Testis (tissue), 3 donors: ENCODE data around the gene FOXK2. TPM values are rescaled to one million over a fixed set of nuclear protein-coding genes. Genes with fewer than 3 reads are reported as not detected.

Experiments
- DNase-seq: peaks from one replicate; pipeline ENCODE4 v3.0.0-alpha.2; 2019
- H3K27ac ChIP-seq, 2 donors: fragments of 200-600 bp; sonication (generic); one replicate each; pipeline ENCODE4 v1.5.1; 2019
- H3K27me3 ChIP-seq: fragments of 200-600 bp; sonication (generic); one replicate; pipeline ENCODE4 v1.5.1; 2019
- H3K36me3 ChIP-seq: fragments of 200-600 bp; sonication (generic); one replicate; pipeline ENCODE4 v1.5.1; 2017; ENCODE audit warnings: low read depth; ENCODE audit errors: missing control alignments
- H3K4me1 ChIP-seq: fragments of 200-600 bp; sonication (generic); one replicate; pipeline ENCODE4 v1.5.1; 2019
- H3K4me3 ChIP-seq, 2 donors: fragments of 200-600 bp; sonication (generic); one replicate each; pipeline ENCODE4 v1.5.1; 2017 to 2019
- H3K9me3 ChIP-seq: fragments of 200-600 bp; sonication (generic); one replicate; pipeline ENCODE4 v1.5.1; 2017
- POLR2A ChIP-seq: fragments of 450-650 bp; IDR thresholded peaks from one replicate; pipeline ENCODE4 v1.6.1; 2017; ENCODE audit warnings: antibody characterized with exemption, mild to moderate bottlenecking, moderate library complexity
- WGBS, 2 donors: methylation state at CpG; one replicate each; pipeline ENCODE4 v1.1.5; 2018; 5-methylcytosine and 5-hydroxymethylcytosine counted together
- intact Hi-C: fragments of 100-400 bp; cut with DNase I; formaldehyde crosslinking; loops from one replicate; pipeline ENCODE4 v1.15.1; 2023; ENCODE audit warnings: low total_unique reads
- polyA plus RNA-seq: library from polyadenylated mRNA; stranded (reverse); fragments of 350-450 nt; fragmentation: Illumina TruSeq; extraction: RNeasy Lipid Tissue Mini Kit (QIAGEN cat#74804); gene quantifications from one replicate; pipeline ENCODE4 v1.2.3, GENCODE V29; 2014; ENCODE audit warnings: low read depth, low replicate concordance; ENCODE audit not compliant: insufficient read depth
- total RNA-seq, 2 donors: library from RNA; depleted of rRNA; stranded (reverse); fragments of >200 nt; gene quantifications; one replicate each; pipeline ENCODE4 v1.2.3, GENCODE V29; 2016
- TF ChIP-seq, protein P1 (sequence below), 3 experiments: fragments of 450-650 bp in 2 of 3; fragments of 200-600 bp in 1 of 3; sonication (generic) in 1 of 3; IDR thresholded peaks; one replicate each; pipeline ENCODE4 v1.5.1; 2016 to 2019; ENCODE audit warnings: antibody characterized with exemption in 3 of 3, mild to moderate bottlenecking in 2 of 3, moderate library complexity in 1 of 3

The FOXK2 gene
- total and polyA plus RNA-seq, 3 donors from 2014 or later = 85.8 to 95.1 (median 94.3) TPM

DNA sequence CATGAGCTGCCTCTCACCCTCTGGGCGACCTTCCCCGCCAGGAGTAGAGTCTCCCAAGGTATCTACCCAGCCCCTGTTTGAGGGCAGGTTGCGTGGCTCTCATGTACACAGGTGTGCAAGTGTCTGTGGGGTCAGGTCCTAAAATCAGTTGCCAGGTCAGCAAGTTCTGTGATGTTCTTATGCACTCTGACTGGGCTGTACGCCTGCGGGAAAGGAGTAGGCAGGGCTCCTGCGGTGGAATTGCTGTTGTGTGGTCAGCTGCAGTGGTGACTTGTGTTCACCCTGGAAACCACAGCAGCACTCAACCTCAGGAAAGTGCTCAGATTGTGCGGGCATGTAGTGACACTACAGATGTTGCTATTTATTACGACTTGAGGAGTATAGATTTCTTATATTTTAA lies 41.6 kb upstream of the FOXK2 start:
- H3K27me3 ChIP-seq = no peaks in the 10 kb centered on the region
- H3K4me3 ChIP-seq = no peak overlapping the region
- no peaks in the 10 kb centered on the region for H3K4me1 ChIP-seq
- intact Hi-C loops = no loop called here
- TF ChIP-seq, protein P1, sequence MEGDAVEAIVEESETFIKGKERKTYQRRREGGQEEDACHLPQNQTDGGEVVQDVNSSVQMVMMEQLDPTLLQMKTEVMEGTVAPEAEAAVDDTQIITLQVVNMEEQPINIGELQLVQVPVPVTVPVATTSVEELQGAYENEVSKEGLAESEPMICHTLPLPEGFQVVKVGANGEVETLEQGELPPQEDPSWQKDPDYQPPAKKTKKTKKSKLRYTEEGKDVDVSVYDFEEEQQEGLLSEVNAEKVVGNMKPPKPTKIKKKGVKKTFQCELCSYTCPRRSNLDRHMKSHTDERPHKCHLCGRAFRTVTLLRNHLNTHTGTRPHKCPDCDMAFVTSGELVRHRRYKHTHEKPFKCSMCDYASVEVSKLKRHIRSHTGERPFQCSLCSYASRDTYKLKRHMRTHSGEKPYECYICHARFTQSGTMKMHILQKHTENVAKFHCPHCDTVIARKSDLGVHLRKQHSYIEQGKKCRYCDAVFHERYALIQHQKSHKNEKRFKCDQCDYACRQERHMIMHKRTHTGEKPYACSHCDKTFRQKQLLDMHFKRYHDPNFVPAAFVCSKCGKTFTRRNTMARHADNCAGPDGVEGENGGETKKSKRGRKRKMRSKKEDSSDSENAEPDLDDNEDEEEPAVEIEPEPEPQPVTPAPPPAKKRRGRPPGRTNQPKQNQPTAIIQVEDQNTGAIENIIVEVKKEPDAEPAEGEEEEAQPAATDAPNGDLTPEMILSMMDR (IDR thresholded peaks at IDR 0.05) = no peak
- no peak for TF ChIP-seq POLR2A
- no peak for DNase-seq
- no peaks in the 10 kb centered on the region for H3K36me3 ChIP-seq
- H3K27ac ChIP-seq = no peak overlapping the region
- 92 to 96% methylated on average over 8 of the region's 8 CpGs for WGBS, 2 donors
- H3K9me3 ChIP-seq = no peaks in the 10 kb centered on the region

DNA sequence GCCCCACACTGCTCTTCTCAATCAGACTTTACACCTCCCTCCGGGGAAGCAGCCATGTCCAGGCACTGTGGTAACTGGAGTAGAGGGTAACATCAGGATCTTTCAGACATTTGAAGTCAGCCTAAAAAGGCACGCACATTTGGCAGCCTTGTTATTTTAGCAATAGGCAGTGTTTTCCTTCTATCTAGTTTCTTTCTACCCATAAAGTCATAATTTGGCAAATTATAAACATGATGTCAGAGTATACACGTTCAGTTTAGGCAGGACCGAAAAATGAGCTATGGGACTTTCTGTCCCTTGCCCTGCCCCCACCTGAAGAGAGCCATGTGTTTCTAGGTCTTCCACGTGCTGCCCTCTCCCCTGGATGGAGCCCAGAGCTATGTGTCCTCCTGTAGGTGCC lies 39.9 kb upstream of the FOXK2 start:
- H3K4me1 ChIP-seq = no peaks in the 10 kb centered on the region
- H3K27ac ChIP-seq = no peak overlapping the region
- no peak for DNase-seq
- intact Hi-C loops = no loop called here
- WGBS, 2 donors = 79 to 86% methylated on average over 5 of the region's 5 CpGs
- no peaks in the 10 kb centered on the region for H3K36me3 ChIP-seq
- H3K4me3 ChIP-seq = no peak overlapping the region
- H3K9me3 ChIP-seq = no peaks in the 10 kb centered on the region
- no peaks in the 10 kb centered on the region for H3K27me3 ChIP-seq
- TF ChIP-seq, protein P1 (IDR thresholded peaks at IDR 0.05) = no peak
- TF ChIP-seq POLR2A = no peak

- DNase-seq = no peak
- intact Hi-C loops = no loop called here
- no peaks in the 10 kb centered on the region for H3K9me3 ChIP-seq
- no peaks in the 10 kb centered on the region for H3K36me3 ChIP-seq
- 82 to 84% methylated on average over 9 of the region's 9 CpGs for WGBS, 2 donors
- no peaks in the 10 kb centered on the region for H3K4me1 ChIP-seq
- no peaks in the 10 kb centered on the region for H3K27me3 ChIP-seq
- H3K4me3 ChIP-seq = no peak overlapping the region
- no peak for TF ChIP-seq POLR2A
- TF ChIP-seq, protein P1 (IDR thresholded peaks at IDR 0.05) = no peak
- no peak overlapping the region for H3K27ac ChIP-seq
Measured at GRCh38 chr17:82480318-82480717, 39.2 kb upstream of the FOXK2 start.

DNA sequence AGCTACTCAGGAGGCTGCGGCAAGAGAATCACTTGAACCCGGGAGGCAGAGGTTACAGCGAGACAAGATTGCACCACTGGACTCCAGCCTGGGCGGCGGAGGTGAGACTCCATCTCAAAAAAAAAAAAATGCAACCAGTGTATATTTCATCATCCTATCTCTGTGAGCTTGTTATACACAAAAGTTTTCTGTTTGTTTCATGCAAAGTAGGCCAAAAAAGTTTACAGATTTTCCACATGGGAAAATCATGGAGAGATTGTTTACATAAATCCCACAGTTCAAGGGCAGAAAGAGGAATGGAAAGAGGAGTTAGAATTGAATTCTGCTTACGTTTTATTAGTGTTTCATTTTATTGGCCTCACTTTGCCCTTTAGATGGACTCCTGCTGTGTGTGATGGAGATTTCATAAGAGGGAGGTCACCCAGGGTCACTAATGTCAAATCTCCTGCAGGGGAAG lies 36.3 kb upstream of the FOXK2 start:
- TF ChIP-seq POLR2A = no peak
- TF ChIP-seq, protein P1 (IDR thresholded peaks at IDR 0.05) = no peak
- H3K36me3 ChIP-seq = no peaks in the 10 kb centered on the region
- H3K4me3 ChIP-seq = no peak overlapping the region
- H3K27me3 ChIP-seq = no peaks in the 10 kb centered on the region
- intact Hi-C loops = no loop called here
- WGBS, 2 donors = 71 to 72% methylated on average over 6 of the region's 6 CpGs
- no peaks in the 10 kb centered on the region for H3K9me3 ChIP-seq
- no peak overlapping the region for H3K27ac ChIP-seq
- no peak for DNase-seq
- peaks cover 6% of the 10 kb centered on the region for H3K4me1 ChIP-seq

DNA sequence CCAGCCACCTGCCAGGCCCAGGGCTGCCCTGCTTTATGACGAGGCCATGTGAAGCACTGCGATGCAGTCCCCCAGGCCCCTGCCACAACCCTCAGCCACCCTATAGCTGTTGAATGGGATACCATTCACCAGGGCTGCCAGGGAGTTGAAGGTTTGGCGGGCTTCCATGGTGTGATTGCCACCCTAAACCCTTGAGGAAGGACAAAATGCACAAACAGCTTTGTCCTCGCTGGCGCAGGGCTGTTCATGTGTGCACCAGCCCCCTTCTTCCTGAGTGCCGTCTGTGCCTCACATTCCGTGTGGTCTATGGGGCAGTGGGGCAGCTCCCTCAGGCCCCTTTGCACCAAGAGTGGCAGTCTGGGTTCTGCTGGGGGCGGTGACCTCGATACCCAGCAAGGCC lies 35.7 kb upstream of the FOXK2 start:
- Histone ChIP-seq H3K27ac (no peak overlapping the region), H3K4me3 (no peak overlapping the region), H3K36me3 (no peaks in the 10 kb centered on the region), H3K9me3 (no peaks in the 10 kb centered on the region), H3K27me3 (no peaks in the 10 kb centered on the region), H3K4me1 (peaks cover 6% of the 10 kb centered on the region)
- WGBS, 2 donors = 90 to 98% methylated on average over 6 to 9 of the region's 9 CpGs
- TF ChIP-seq, protein P1 (IDR thresholded peaks at IDR 0.05) = no peak
- TF ChIP-seq POLR2A = no peak
- DNase-seq = no peak
- intact Hi-C loops = no loop called here
